Panc1 (cell line): ENCODE data around the gene SLC25A14.

Experiments
- CTCF ChIP-seq: fragments of 450-650 bp; IDR thresholded peaks from 2 replicates; pipeline ENCODE4 v1.5.1; 2017; ENCODE audit warnings: mild to moderate bottlenecking
- POLR2AphosphoS5 ChIP-seq: IDR thresholded peaks from 2 replicates; pipeline ENCODE4 v1.6.1; 2012; ENCODE audit warnings: mild to moderate bottlenecking, low read depth, low read length, moderate library complexity
- REST ChIP-seq, 2 experiments: IDR thresholded peaks; 2 replicates each; pipeline ENCODE4 v1.6.1; 2011 to 2012; ENCODE audit warnings: low read depth in 2 of 2, control low read depth in 1 of 2, low read length in 1 of 2, mild to moderate bottlenecking in 1 of 2, moderate library complexity in 1 of 2; ENCODE audit not compliant: insufficient read depth in 1 of 2
- SIN3A ChIP-seq: IDR thresholded peaks from 2 replicates; pipeline ENCODE4 v1.6.1; 2012; ENCODE audit warnings: low read depth, mild to moderate bottlenecking, low read length, moderate library complexity, borderline replicate concordance; ENCODE audit not compliant: insufficient read depth

- TF ChIP-seq SIN3A (no peak), POLR2AphosphoS5 (no peak), CTCF (peak; percentile 88), REST (IDR thresholded peaks at IDR 0.05; ENCODE audit: insufficient read depth in 1 of 2, low read depth in 2 of 2, low read length in 1 of 2) (no peak)
Observed at GRCh38 chrX:130393451-130394074, 53.8 kb downstream of the SLC25A14 start.
